Aorta (tissue), 5 donors: Measurements from ENCODE around the gene SERHL2. TPM values are rescaled to one million over a fixed set of nuclear protein-coding genes. Genes with fewer than 3 reads are reported as not detected.
"Not testable (repeated sequence)": the region's sequence is repeated elsewhere in the genome, so short reads cannot be mapped to it uniquely, and the experiment has no call there.

Experiments used
- ATAC-seq: fragments of 200-7000 bp; cut with Tn5 transposase; one replicate; pipeline ENCODE4 v1.9.1; 2022; ENCODE audit warnings: moderate library complexity; ENCODE audit not compliant: low FRiP score
- DNase-seq, 2 donors: peaks; one replicate each; pipeline ENCODE4 v3.0.0-alpha.2; 2020
- H3K27ac ChIP-seq, 2 donors: one replicate each; pipeline ENCODE4 v1.5.1; 2013; ENCODE audit warnings: low read length in 2 of 2, mild to moderate bottlenecking in 2 of 2, moderate library complexity in 2 of 2, control low read depth in 1 of 2, inconsistent platforms in 1 of 2, low read depth in 1 of 2
- H3K27me3 ChIP-seq, 2 donors: one replicate each; pipeline ENCODE4 v1.6.1; 2013; ENCODE audit warnings: control low read depth in 1 of 2, low read length in 1 of 2, mild to moderate bottlenecking in 1 of 2, moderate library complexity in 1 of 2; ENCODE audit not compliant: insufficient read depth in 2 of 2, control insufficient read depth in 1 of 2
- H3K36me3 ChIP-seq, 2 donors: one replicate each; pipeline ENCODE4 v1.6.1; 2013; ENCODE audit warnings: control low read depth in 1 of 2, low read length in 1 of 2, mild to moderate bottlenecking in 1 of 2; ENCODE audit not compliant: insufficient read depth in 2 of 2, control insufficient read depth in 1 of 2
- H3K4me1 ChIP-seq, 2 donors: one replicate each; pipeline ENCODE4 v1.6.1; 2013; ENCODE audit warnings: low read length in 2 of 2, control low read depth in 1 of 2, mild to moderate bottlenecking in 1 of 2, moderate library complexity in 1 of 2; ENCODE audit not compliant: insufficient read depth in 2 of 2, control insufficient read depth in 1 of 2
- H3K4me3 ChIP-seq, 2 donors: one replicate each; pipeline ENCODE4 v1.5.1; 2013; ENCODE audit warnings: low read length in 2 of 2, control low read depth in 1 of 2, mild to moderate bottlenecking in 1 of 2
- H3K9me3 ChIP-seq: one replicate; pipeline ENCODE4 v1.6.1; 2013; ENCODE audit warnings: mild to moderate bottlenecking, low read length; ENCODE audit not compliant: control insufficient read depth
- WGBS, 2 donors: extraction: QIAGEN DNeasy Blood & Tissue Kit; methylation state at CpG; one replicate each; pipeline ENCODE4 v1.1.7; 2013; 5-methylcytosine and 5-hydroxymethylcytosine counted together
- intact Hi-C, 2 donors: fragments of 100-400 bp; cut with DNase I; formaldehyde crosslinking; loops; one replicate each; pipeline versions ENCODE4 v1.14.2 to v1.15.0; 2022
- polyA plus RNA-seq, 2 donors: library from polyadenylated mRNA; stranded (reverse); fragments of 200-250 nt; gene quantifications; one replicate each; pipeline ENCODE4 v1.2.3, GENCODE V29; 2013
- total RNA-seq, 2 donors: library from RNA; stranded (reverse); fragmentation: NEBNext Ultra II Directional; extraction: Animal tissue kit (Norgen Biotek cat#: 25700); gene quantifications; one replicate each; pipeline ENCODE4 v1.2.1, GENCODE V29; 2021
- donor health status: healthy with polysubstance abuse.
- donor health status: Bipolar disorder and iron deficiency.
- donor health status: DM: no; HTN: no; CAD: no.
- donor health status: DM: no; HTN: no; CAD: no.
- donor health status: DM: yes; HTN: yes; CAD: no.

SERHL2 gene
- total and polyA plus RNA-seq, 4 donors = 1.6 to 4.2 (median 2.5) TPM

DNA sequence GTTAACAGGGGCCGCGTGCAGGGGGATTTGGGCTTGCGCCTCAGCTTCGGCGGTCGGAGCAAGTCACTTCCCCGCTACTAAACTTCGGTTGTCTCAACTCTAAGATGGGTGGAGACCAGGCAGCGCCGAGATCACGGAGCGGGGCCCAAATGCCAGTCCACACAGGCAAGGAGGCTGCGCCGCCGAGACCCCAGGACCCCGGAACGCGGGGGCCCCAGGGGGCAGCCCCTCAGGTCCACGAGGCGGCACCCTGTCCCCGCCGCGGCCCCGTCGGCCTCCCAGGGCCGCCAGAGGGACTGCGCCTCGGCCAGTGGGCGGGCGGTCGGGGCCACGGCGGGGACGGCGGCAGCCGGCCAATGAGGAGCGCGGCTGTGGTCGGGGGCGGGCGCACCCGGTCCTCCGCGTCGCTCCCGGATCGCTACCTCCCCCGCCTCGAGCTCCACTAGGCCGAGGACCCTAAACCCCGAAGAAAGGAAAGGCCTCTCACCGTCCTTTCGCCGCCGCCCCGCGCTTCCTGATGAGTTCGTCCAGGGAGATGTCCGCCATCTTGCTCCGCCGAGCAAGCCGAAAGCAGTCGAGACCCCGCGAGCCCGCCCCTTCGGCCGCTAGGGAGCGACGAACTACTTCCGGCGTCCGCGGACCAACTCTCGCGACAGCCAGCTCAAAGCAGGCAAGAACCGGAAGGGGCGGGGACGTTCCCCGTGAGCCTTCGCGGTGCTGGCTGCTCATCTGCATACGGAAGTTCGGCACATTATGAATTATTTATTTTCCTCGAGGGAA, 60.7 kb downstream of the SERHL2 start, which contains the start of gene POLDIP3:
TSS of gene POLDIP3 (minus strand) at position 572 of the 780 bp plus-strand sequence. CDS start at position 546, 26 bp downstream.
- peak within 1 kb of the TSS; percentile 51 to 81 for H3K4me3 ChIP-seq
- no peaks in the 10 kb centered on the region for H3K36me3 ChIP-seq
- H3K9me3 ChIP-seq = no peaks in the 10 kb centered on the region
- ATAC-seq = peak; percentile 97
- peaks cover 0 to 5% of the 10 kb centered on the region in 2 donors for H3K27me3 ChIP-seq
- WGBS, 2 donors = 0% methylated on average over 65 to 85 of the region's 85 CpGs
- intact Hi-C loops = no loop called here
- H3K4me1 ChIP-seq = no peaks in the 10 kb centered on the region
- H3K27ac ChIP-seq = peak within 1 kb of the TSS; percentile 43 to 97
- peak; percentile 100 for DNase-seq

DNA sequence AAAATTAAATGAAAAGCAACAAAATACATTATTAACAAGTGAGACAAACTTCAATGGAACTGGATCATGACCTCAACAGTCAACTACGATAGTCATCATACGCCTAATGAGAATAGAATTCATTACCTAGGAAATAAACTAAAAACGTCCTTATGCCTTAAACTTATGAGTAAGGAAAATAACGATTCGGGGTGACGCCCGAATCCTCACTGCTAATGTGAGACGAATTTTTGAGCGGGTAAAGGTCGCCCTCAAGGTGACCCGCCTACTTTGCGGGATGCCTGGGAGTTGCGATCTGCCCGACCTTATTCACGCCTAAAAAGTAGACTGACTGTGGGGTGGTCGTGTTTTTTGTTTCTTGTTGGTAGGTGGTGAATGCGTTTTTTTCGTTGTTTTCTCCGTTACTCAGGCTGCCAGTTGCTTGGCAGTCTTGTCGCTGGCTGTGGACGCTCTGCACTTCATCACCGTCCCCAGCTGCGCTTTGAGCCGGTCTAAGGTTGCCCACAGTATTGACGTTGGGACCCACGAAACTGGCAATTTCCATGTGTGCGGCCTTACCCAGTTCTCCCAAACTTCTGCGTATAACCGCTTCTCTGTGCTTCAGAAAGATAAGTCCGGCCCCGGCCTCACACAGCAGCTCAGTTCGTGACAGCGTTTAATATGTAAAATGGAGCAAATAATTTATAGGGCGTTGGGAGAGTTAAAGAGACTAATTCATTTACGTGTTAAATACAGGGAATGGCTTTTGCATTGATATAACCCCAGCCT, 61.5 kb downstream of the SERHL2 start:
- Histone ChIP-seq H3K27ac (peak overlapping the region; percentile 37 to 97), H3K36me3 (no peaks in the 10 kb centered on the region), H3K9me3 (no peaks in the 10 kb centered on the region), H3K4me3 (peak overlapping the region in 1 of 2 donors; percentile 5), H3K4me1 (no peaks in the 10 kb centered on the region), H3K27me3 (peaks cover 0 to 5% of the 10 kb centered on the region in 2 donors)
- WGBS, 2 donors = 0 to 1% methylated on average over 35 of the region's 35 CpGs
- ATAC-seq (peak; percentile 85), DNase-seq (peak; percentile 91)
- intact Hi-C loops = no loop called here

DNA sequence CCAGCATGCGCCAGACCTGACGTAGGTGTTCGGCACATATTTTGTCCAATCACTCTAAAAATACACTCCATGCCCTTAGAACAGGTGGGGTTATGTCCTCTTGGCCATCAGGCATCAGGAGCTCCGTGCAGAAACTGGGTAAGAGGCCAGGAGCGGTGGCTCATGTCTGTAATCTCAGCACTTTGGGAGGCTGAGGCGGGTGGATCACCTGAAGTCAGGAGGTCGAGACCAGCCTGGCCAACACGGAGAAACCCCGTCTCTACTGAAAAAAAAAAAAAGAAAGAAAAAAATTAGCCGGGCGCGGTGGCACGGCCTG, 62.1 kb downstream of the SERHL2 start:
- H3K27me3 ChIP-seq, ATAC-seq, intact Hi-C loops, H3K4me1 ChIP-seq, H3K36me3 ChIP-seq, H3K9me3 ChIP-seq, DNase-seq: not testable (repeated sequence)
- Histone ChIP-seq H3K27ac (peak overlapping the region; percentile 37 to 97), H3K4me3 (peak overlapping the region in 1 of 2 donors; percentile 5)
- 12% methylated on average over 13 of the region's 13 CpGs for WGBS, 2 donors

DNA sequence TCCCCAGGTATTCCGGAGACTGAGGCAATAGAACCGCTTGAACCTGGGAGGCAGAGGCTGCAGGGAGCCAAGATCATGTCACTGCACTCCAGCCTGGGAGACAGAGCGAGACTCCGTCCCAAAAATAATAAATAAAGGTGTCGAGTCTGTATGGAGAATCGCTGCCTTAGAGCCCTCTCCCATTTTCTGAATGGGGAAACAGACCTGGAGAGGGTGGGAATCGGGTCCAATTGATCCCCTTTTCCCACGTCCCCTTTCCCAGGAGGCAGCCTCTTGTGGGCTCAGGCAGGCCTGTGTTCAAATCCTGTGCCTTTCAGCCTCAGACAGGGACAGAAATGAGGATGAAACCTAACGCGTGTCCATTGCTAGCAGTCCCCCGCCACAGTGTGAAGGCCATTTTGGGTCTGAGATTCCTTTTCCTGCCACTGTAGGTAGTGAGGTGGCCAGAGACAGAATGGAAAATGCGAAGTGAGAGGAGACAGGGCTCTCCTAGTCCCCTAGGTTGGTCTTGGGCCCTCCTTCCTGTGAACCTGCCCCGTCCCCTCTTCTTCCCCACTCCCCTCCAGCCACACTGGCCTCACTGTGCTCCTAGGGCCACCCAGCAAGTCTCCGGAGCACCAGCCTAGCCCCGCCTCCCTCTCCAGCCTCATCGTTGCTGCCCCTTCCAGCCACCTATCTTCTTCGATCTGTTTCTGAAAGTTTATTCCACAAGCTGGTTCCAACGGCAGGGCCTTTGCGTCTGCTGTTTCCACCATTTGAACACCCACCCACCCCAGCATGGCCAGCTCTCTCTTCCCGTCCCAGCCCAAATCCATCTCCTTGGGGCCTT, 63.6 kb downstream of the SERHL2 start:
- Histone ChIP-seq H3K27ac (peak overlapping the region in 1 of 2 donors; percentile 53), H3K9me3 (no peaks in the 10 kb centered on the region), H3K27me3 (peaks cover 0 to 5% of the 10 kb centered on the region in 2 donors), H3K4me3 (no peak overlapping the region), H3K36me3 (no peaks in the 10 kb centered on the region), H3K4me1 (peaks cover 3 to 5% of the 10 kb centered on the region in 2 donors)
- ATAC-seq = no peak
- intact Hi-C loops = no loop called here
- 35 to 50% methylated on average over 20 of the region's 20 CpGs for WGBS, 2 donors
- no peak for DNase-seq

DNA sequence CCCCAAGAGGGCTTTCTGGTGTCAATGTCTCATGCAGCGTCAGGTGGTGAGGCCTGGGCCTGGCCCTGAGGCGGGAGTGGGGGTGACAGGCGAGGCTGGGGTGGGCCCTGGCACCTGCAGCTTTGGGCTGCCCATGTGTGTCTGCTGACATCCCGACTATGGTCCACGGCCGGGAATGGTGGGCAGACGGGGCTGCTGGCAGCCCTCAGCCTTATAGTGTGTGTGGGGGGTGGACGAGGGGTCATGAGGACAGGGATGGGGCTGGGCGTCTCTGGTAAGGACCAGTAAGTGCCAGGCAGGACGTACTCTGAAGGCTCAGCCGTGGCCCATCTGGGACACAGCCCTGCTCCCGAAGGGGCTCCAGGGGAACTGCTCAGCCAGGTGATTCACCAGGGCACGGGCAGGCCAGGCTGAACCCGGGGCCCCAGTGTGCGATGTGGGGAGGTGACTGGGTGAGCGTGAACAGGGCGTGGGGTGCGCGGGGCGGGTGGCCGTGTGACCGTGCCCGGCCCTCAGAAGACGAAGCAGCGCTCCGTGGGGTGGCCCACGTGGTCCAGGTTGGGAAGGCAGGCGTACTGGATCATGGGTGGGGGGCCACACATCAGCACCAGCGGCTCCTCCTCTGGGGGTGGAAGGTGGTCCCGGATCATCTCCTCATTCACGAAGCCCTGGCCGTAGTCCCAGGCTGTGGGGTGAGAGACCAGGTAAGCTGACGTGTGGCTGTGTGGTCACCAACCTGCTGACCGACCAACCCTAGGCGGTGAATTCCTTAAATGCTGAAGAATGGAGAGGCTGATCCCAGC, 65.7 kb downstream of the SERHL2 start:
- peaks cover 3 to 5% of the 10 kb centered on the region in 2 donors for H3K4me1 ChIP-seq
- H3K27me3 ChIP-seq = peaks cover 0 to 5% of the 10 kb centered on the region in 2 donors
- H3K9me3 ChIP-seq = no peaks in the 10 kb centered on the region
- intact Hi-C loops = no loop called here
- no peak for ATAC-seq
- H3K27ac ChIP-seq = peak overlapping the region in 1 of 2 donors; percentile 10
- H3K4me3 ChIP-seq = no peak overlapping the region
- WGBS, 2 donors = 87 to 88% methylated on average over 35 of the region's 35 CpGs
- no peak for DNase-seq
- H3K36me3 ChIP-seq = peaks cover 0 to 4% of the 10 kb centered on the region in 2 donors

DNA sequence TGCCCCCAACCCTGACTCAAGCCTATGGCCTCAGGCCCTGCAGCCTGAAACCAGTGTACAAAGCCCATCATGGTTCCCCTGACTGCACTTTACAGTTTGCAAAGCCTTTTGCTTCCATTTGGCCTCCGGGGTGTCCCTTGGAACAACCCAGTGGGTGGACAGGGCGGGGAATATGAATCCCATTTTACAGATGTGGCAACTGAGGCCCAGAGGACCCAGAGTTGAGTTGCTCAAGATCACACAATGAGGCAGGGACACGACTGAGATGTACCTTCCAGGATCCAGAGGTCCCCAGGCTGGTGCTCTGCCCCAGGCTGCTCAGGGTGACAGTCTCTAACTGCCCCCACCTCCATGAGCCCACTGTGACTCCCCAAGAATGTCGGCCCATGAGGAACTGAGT, 66.3 kb downstream of the SERHL2 start:
- 94 to 95% methylated on average over 4 of the region's 4 CpGs for WGBS, 2 donors
- intact Hi-C loops = no loop called here
- Histone ChIP-seq H3K4me1 (peaks cover 3 to 5% of the 10 kb centered on the region in 2 donors), H3K4me3 (no peak overlapping the region), H3K27me3 (peaks cover 0 to 5% of the 10 kb centered on the region in 2 donors), H3K27ac (peak overlapping the region; percentile 15 to 35), H3K9me3 (no peaks in the 10 kb centered on the region), H3K36me3 (peaks cover 0 to 4% of the 10 kb centered on the region in 2 donors)
- DNase-seq (no peak), ATAC-seq (no peak)

DNA sequence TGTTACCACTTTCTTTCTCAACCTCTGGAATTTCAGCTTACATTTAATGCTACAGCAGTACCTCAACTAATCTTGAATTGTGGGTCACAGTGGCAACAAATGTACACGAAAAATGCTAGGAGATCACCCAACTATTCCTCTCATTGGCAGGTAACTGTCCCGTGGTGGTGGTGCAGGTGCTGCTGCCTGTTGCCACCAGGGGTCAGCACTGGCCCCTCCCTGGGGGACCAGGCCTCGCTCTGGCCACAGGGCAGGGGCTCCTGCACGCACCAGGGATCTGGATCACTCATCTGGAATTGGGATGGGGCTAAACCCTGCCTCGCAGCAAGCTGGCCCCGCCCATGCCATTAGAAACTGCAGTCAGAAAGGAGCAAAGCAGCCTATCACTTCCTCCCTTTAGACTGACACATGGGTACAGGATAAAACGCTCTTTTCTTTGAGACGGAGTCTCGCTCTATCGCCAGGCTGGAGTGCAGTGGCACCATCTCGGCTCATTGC, 67.8 kb downstream of the SERHL2 start:
- no peaks in the 10 kb centered on the region for H3K27me3 ChIP-seq
- H3K9me3 ChIP-seq = no peaks in the 10 kb centered on the region
- intact Hi-C loops = no loop called here
- 31 to 34% methylated on average over 11 of the region's 11 CpGs for WGBS, 2 donors
- DNase-seq (peak; percentile 79 to 92), ATAC-seq (peak; percentile 64)
- peaks cover 0 to 4% of the 10 kb centered on the region in 2 donors for H3K36me3 ChIP-seq
- no peak overlapping the region for H3K4me3 ChIP-seq
- H3K4me1 ChIP-seq = peaks cover 3 to 5% of the 10 kb centered on the region in 2 donors
- H3K27ac ChIP-seq = peak overlapping the region; percentile 38 to 87
